Nephron progenitor cell (in vitro differentiated cells): ENCODE measurements around the gene PRPF38A.

ENCODE experiments used
- DNase-seq: peaks from one replicate; pipeline ENCODE4 v3.0.0; 2021
- H3K27ac Mint-ChIP-seq: 2 replicates; pipeline ENCODE4 v1.8.0; 2021; ENCODE audit warnings: mild to moderate bottlenecking, moderate library complexity, mixed read lengths
- H3K27me3 Mint-ChIP-seq: 2 replicates; pipeline ENCODE4 v1.8.0; 2021; ENCODE audit warnings: mild to moderate bottlenecking, low read depth, mixed read lengths; ENCODE audit not compliant: poor library complexity
- H3K36me3 Mint-ChIP-seq: 2 replicates; pipeline ENCODE4 v1.8.0; 2021; ENCODE audit warnings: low read depth, mixed read lengths
- H3K4me1 Mint-ChIP-seq: 2 replicates; pipeline ENCODE4 v1.8.0; 2021; ENCODE audit warnings: mixed read lengths
- H3K4me3 Mint-ChIP-seq: 2 replicates; pipeline ENCODE4 v1.8.0; 2021; ENCODE audit warnings: mild to moderate bottlenecking, moderate library complexity, mixed read lengths
- H3K9me3 Mint-ChIP-seq: 2 replicates; pipeline ENCODE4 v1.8.0; 2021; ENCODE audit warnings: mild to moderate bottlenecking, moderate library complexity, mixed read lengths
- TF ChIP-seq, protein P1 (sequence below): fragments of 200-600 bp; sonication (generic); IDR thresholded peaks from 2 replicates; pipeline ENCODE4 v1.5.0; 2021; ENCODE audit warnings: antibody characterized with exemption

PRPF38A gene

DNA sequence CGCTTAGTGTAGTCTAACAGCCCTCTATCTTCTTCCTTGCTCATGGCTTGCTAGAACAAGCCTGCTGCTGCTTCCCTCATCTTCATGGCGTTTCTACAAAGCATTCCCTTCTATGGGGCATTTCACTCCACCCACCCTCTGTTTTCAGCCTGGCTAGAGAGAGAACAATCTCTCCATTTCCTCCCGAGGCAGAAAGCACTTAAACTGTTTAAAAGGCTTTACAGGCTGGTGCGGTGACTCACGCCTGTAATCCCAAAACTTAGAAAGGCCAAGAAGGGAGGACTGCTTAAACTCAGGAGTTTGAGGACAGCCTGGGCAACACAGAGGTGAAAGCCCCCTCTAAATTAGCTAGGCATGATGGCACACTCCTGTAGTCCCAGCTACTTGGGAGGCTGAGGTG lies 17.9 kb upstream of the PRPF38A start:
- no peak overlapping the region for H3K27ac Mint-ChIP-seq

DNA sequence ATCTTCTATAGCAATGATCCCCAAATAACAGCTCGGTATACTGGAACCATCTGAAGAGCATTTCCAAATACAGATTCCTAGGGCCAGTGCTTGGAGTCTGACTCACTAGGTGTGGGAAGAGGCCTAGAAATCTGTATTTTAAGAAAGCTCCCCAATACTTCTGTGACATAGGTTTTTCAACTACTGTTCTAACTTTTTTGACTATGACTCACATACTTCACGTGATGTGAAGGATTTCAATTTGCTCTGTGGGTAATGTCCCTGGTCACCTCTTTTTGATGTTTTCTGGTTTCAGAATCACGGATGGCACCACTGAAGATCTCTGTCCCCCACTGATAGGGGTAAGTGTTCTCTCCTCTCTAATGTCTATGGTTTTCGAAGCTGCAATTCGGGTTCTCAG lies 11.2 kb upstream of the PRPF38A start:
- Mint-ChIP-seq H3K4me3 (no peak overlapping the region), H3K27ac (no peak overlapping the region), H3K27me3 (no peaks in the 10 kb centered on the region), H3K4me1 (no peaks in the 10 kb centered on the region), H3K9me3 (no peaks in the 10 kb centered on the region), H3K36me3 (peaks cover 66% of the 10 kb centered on the region)
- no peak for DNase-seq
- TF ChIP-seq, protein P1, sequence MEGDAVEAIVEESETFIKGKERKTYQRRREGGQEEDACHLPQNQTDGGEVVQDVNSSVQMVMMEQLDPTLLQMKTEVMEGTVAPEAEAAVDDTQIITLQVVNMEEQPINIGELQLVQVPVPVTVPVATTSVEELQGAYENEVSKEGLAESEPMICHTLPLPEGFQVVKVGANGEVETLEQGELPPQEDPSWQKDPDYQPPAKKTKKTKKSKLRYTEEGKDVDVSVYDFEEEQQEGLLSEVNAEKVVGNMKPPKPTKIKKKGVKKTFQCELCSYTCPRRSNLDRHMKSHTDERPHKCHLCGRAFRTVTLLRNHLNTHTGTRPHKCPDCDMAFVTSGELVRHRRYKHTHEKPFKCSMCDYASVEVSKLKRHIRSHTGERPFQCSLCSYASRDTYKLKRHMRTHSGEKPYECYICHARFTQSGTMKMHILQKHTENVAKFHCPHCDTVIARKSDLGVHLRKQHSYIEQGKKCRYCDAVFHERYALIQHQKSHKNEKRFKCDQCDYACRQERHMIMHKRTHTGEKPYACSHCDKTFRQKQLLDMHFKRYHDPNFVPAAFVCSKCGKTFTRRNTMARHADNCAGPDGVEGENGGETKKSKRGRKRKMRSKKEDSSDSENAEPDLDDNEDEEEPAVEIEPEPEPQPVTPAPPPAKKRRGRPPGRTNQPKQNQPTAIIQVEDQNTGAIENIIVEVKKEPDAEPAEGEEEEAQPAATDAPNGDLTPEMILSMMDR: no peak

More for the DNA sequence above, 17.9 kb upstream of the PRPF38A start:
- Mint-ChIP-seq H3K4me3 (no peak overlapping the region), H3K4me1 (no peaks in the 10 kb centered on the region), H3K27me3 (no peaks in the 10 kb centered on the region), H3K36me3 (peaks cover 61% of the 10 kb centered on the region), H3K9me3 (no peaks in the 10 kb centered on the region)
- DNase-seq: no peak
- TF ChIP-seq, protein P1: no peak

DNA sequence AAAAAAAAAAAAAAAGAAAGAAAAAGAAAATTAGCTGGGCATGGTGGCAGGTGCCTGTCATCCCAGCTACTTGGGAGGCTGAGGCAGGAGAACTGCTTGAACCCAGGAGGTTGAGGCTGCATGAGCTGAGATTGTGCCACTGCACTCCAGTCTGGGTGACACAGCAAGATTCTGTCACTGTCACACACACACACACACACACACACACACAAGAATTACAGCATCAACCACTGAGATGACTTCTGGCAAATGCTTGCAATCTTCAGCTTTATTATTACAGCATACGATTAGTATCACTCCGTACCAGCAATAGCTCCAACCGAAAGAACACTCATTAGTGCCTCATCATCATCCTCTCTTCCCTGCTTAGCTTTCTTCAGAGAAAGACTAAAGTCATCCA lies 4.8 kb upstream of the PRPF38A start:
- no peak for DNase-seq
- Mint-ChIP-seq H3K36me3 (peaks cover 53% of the 10 kb centered on the region), H3K27me3 (no peaks in the 10 kb centered on the region), H3K27ac (no peak overlapping the region), H3K9me3 (no peaks in the 10 kb centered on the region), H3K4me1 (peaks cover 24% of the 10 kb centered on the region), H3K4me3 (no peak overlapping the region)
- TF ChIP-seq, protein P1: no peak

DNA sequence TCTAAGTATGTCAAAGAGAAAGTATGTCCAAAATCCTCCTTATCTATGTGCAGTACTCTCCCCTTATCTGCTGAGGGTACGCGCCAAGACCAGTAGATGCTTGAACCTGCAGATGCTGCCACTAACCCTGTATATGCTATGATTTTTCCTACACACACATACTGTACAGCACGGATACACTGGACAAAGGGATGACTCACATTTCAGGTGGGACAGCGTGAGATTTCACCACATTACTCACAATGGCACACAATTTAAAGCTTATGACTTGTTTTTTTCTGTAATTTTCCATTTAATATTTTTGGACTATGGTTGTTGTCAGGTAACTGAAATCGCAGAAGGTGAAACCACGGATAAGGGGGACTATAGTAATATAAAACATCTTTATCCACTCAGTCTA lies 4.3 kb upstream of the PRPF38A start:
- H3K9me3 Mint-ChIP-seq: no peaks in the 10 kb centered on the region
- H3K36me3 Mint-ChIP-seq: peaks cover 48% of the 10 kb centered on the region
- H3K27me3 Mint-ChIP-seq: no peaks in the 10 kb centered on the region
- DNase-seq: no peak
- TF ChIP-seq, protein P1: no peak
- no peak overlapping the region for H3K27ac Mint-ChIP-seq
- no peak overlapping the region for H3K4me3 Mint-ChIP-seq
- peaks cover 25% of the 10 kb centered on the region for H3K4me1 Mint-ChIP-seq

DNA sequence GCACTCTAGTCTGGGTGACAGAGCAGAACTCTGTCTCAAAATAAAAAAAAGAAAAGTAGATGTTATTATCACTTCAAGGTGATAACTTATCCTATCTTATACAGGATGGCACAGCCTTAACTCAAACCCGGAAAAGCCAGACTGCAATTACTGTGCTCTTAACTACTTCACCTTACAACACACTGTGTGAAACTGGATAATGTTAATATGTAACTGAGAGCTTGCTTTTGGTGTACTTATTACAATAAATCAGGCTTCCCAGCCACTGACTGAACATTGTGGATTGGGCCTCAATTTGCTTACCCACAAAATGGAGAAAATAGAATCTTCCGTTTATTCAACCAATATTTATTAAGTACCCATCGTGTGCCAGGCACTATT lies 1.6 kb upstream of the PRPF38A start:
- H3K9me3 Mint-ChIP-seq: no peaks in the 10 kb centered on the region
- no peak overlapping the region for H3K27ac Mint-ChIP-seq
- H3K36me3 Mint-ChIP-seq: peaks cover 43% of the 10 kb centered on the region
- peak overlapping the region; percentile 99 for H3K4me3 Mint-ChIP-seq
- H3K27me3 Mint-ChIP-seq: no peaks in the 10 kb centered on the region
- peaks cover 41% of the 10 kb centered on the region for H3K4me1 Mint-ChIP-seq
- TF ChIP-seq, protein P1: no peak
- no peak for DNase-seq

DNA sequence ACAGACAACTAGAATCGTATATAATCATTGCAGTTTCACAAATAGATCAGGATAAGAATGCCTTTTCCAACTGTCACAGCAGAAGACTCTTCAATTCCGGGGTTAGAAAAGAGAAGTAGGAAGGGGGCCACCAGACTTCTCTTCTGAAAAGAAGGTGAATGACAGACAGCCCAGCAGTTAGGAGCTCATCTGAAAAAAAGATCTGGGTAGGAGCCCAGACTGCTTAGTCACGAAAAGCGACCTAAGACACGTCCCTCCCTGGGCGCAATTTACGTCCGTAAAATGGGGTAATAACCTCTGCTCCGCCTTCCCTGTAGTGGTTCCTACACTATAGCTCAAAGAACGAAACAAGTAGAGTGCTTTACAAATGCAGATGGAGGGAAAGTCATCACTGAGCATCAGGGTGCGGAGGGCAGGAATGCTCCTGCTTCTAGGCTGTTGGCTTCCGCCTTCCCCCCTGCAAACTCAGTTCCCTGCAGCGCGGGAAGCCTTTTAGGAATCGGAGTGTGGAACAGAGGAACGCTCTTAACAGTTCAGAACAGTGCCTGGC lies 761 bp upstream of the PRPF38A start:
- H3K4me1 Mint-ChIP-seq: peaks cover 41% of the 10 kb centered on the region
- H3K27ac Mint-ChIP-seq: peak overlapping the region; percentile 99
- peaks cover 48% of the 10 kb centered on the region for H3K36me3 Mint-ChIP-seq
- DNase-seq: peak; percentile 6
- H3K4me3 Mint-ChIP-seq: peak overlapping the region; percentile 99
- no peaks in the 10 kb centered on the region for H3K9me3 Mint-ChIP-seq
- TF ChIP-seq, protein P1: no peak
- H3K27me3 Mint-ChIP-seq: no peaks in the 10 kb centered on the region
